NCI-H2171 treated with DMSO at 0.1 percent for 48 hours (cell line): ENCODE data around the gene FLYWCH2.

Experiments used
- DNase-seq: peaks from one replicate; lab custom pipeline; 2025; lab: John Stamatoyannopoulos, UW

The FLYWCH2 gene

DNA sequence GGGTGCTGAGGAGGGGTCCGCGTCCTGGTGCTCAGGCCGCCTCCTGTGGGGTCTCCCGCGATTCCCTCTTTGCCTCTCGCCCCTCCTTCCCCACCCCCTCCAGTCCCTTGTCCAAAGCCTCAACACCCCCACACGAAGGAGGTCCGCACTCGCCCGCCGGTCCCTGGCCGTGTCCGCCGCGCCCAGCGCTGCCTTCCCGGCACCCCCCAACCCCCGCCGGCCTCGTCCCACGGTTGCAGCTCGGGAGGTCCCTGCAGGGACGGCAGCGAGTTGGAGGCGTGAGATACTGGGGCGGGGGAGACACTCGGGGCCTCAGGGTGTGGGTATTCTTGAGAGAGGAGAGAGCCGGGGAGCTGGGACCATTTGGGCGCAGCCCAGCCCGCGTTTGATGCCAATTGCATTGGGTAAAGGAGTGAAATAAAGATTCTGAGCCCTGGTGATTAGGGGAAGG lies 468 bp downstream of the FLYWCH2 start:
- peak; percentile 22 for DNase-seq

DNA sequence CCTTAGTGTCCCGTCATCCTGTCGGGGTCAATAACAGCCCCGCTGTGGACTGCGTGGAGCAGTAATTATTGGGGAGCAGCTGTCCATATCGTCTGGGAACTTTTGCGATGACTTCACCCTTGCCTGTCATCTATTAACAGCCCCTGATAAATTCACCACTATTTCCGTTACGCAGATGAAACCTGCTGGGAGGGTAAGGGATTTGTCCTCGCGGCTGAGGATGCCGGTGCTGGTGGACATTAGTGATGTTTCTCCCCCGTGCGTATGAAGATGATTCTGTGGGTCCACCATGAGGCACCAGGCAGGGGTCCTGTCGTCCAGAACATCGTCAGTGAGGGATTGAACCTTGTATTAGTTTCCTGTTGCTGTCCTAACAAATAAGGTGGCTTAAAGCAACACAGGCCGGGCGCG lies 1.0 kb downstream of the FLYWCH2 start:
- DNase-seq = no peak

DNA sequence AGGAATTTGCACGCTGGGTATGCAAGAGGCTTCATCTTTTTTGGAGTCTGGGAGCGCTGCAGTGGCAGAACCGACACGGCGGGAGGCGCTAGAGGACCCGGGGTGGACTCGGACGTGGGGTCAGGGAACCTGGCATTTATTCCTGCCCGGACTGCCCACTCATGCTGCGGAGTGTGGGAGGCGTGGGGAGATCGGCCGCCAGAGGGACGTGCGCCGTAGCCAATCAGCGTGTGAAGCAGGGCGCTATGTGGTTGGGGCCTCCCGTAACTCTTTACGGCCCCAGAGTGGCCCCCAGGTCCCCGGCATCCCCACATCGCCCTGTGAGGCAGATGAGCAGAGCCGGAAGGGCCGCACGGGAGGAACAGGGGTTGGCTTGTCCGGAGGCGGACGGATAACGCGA lies 11.2 kb downstream of the FLYWCH2 start:
- no peak for DNase-seq

DNA sequence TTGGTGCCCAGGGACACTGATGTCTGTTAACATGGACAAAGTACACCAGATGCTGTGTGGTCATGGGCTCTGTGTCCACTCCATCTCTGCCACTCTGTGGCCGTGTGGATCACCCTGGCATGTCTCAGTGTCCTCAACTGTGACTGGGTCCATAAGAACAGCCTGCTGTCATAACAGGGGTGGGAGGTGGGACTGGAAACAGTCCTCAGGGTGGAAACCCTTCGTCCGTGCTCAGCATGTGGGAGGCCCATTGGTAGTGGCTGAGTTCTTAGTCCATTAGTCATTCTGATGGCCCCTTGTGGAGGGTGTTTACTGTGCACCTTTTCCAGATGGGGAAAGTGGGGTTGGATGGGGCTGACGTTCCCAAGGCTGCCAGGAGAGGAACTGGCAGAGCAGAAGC lies 12.8 kb downstream of the FLYWCH2 start:
- no peak for DNase-seq

DNA sequence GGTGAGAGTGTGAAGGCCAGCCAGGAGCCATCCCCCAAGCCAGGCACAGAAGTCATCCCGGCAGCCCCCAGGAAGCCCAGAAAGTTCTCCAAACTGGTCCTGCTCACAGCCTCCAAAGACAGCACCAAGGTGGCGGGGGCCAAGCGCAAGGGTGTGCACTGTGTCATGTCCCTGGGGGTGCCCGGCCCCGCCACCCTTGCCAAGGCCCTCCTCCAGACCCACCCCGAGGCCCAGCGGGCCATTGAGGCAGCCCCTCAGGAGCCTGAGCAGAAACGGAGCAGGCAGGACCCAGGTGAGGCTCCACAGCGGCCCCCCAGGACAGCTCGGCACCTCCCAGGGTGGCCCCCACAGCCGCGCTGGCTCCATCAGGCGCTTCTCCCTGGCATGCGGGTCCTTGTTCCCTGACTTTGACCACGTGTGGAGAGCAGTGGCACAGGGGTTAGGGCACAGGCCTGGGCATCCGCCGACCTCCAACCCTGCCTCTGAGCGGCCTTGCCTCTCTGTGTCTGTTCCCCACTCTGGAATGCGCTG lies 13.5 kb downstream of the FLYWCH2 start:
- no peak for DNase-seq

DNA sequence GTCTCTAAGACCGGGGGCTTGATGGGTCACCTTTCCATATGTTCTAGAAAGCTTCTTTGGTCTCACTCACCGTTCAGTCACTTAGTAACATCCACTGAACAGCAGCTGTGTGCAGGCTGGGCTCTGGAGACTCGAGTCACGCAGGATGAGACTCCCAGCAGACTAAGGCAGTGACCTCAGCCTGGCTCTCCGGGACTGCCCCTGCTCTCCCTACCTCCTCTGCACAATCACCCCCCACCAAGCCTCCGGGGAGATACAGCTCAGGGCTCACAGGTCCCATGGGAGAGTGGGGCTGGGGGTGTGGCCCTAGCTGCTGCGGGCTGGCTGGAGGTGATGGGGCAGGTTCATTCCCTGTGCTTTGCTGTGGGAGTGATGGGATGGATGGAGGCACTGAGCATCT lies 14.1 kb downstream of the FLYWCH2 start:
- DNase-seq = no peak

DNA sequence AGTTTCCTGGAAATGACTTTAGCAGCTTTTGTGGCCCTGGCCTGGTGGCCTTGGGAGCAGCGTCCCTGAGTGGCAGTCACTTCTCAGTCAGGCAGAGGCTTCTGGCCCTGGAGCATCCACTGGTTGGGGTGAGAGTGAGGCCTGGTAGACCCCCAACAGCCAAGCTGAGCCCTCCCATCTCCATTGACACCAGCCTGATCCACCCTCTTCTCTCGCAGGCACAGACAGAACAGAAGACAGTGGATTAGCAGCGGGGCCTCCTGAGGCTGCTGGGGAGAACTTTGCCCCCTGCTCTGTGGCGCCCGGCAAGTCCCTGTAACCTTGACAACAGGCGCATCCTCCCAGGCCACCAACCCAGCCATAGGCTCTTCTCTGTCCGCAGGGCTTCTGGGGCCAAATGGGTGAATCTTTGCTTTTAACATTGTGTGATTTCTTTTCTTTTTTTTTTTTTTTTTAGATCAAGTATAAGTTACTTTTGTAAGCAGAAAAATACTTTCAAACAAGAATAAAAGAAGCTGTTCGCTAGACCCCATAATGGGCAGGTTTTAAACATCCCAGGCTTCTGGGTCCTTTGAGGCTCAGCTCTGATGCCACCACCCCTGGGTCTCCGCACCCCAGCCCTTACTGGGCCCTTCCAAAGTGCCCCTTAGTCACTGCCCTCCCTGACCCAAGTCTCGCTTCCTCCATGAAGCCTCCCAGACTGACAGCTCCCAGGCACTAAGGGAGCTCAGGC lies 16.0 kb downstream of the FLYWCH2 start:
- DNase-seq = no peak

DNA sequence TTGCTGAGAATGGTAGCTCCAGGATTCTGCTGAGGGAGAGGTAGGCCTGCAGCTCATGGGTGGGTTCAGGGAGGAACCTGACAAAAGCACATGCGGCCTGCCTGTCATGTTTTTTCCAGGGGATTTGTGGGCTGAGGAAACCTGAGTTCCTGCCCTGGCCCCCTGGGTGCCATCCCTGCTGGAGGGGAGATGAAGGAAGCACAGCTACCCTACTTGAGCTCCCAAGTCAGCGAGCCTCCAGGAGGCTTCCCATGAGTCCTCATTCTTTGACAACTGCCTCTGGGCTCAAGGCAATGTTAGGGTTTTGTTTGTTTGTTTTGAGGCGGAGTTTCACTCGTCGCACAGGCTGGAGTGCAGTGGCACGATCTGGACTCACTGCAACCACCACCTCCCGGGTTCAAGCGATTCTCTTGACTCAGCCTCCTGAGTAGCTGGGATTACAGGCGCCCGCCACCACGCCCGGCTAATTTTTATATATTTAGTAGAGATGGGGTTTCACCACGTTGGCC lies 16.6 kb downstream of the FLYWCH2 start:
- DNase-seq = no peak

DNA sequence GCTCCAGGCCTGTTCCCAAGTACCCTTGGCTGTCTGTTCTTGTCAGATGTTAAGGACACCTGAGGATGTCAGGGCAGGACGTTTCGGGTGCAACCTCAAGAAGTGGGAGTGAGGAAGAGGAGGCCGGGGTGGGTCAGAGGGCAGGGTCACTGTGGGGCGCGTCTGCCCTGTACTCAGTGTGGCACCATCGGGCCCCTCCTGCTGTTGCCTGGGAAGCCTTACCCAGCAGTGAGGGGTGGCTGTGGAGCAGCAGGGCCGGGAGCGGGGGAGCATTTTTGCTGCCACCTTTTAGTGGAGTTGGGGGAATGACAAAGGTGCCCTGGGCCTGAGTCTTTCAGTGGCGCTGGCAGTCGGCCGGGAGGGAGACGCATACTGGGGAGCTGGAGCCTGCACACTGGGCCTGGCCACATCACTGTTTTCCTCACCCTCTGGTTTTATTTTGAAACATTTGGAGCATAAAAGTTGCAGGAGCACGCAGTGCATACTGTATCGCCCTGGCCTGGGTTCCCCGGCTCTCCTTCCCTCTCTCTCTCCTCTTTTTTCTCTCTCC lies 17.6 kb downstream of the FLYWCH2 start:
- DNase-seq = no peak

DNA sequence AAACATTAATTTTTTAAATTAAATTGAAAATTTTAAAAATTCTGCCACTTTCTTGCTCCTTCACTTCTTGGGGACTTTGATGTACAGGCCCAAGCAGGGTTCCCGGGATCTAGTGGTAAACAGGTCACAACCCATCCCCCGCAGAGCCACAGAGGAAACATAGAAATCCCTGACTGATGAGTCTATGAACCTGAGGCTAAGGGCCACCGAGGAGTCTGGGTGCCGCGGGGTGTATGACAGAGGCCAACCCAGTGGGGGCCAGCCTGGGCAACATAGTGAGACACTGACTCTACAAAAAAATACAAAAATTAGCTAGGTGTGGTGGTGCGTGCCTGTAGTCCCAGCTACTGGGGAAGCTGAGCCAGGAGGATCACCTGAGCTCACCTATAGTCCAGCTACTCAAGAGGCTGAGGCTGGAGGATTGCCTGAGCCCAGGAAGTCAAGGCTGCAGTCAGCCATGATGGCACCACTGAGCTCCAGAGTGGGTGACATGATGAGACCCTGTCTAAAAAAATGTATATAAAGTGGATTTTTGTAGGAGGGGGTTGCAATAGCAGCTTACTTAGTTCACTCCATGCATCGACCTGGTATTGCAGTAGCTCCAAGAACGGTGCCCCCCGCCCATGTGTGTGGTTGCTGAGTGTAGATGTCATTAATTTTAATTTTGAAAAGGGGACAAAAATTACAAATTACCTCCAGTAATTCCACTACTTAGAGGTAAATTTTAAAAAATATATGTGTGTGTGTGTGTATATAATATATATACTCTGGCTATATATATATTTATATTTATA lies 19.5 kb downstream of the FLYWCH2 start:
- DNase-seq = no peak

DNA sequence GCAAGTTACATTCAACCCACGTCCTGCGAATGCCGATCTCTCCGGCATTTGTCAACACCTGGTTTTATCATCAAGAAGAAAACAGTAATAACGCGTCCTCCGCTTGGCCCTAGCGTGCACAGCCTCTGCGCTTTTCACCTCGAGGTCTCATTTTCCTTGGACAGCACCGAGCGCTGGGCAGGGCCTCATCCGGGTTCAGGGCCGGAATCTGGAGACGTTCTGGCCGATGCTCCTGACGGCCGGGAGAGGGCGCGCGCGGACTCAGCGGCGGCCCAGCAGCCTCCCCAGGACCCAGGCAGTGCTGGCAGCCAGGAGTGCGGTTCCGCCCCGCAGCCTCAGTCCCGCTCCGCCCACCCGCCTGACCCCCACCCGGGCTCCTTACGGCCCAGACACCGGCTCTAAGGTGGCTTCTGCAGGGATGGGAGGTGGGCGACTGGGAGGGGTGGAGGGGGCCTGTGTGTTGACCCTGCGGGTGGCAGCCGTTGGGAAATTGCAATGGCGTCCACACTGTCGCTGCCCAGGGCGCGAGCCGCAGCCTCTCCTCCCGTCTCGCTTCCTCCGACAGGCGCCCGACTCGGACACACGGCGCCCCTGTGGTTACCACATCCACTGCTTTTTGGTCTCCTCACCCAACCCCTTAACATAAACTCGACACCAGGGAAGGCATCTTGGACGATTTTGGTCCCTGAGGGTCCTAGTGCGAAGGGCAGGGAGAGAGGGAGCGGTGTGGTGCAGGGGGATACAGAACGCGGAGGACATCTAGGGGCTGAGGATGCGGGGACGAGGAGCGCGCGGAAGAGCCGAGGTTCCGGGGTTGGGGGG lies 21.3 kb downstream of the FLYWCH2 start:
- peak; percentile 81 for DNase-seq

DNA sequence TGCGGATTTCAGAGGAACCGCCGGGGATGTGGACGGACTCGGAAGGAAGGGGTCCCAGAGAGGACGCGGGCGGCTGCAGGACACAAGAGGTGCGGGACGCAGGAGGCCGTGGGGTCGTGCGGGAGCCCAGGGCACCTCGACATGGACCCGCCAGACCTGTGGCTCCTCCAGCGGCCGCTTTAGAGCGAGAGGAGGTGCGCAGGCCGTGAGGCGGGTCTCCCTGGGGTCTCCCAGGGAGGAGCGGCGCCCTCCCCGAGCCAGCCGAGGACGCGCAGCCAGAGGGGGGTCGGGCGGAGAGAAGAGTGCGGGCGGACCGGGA lies 21.9 kb downstream of the FLYWCH2 start:
- no peak for DNase-seq

DNA sequence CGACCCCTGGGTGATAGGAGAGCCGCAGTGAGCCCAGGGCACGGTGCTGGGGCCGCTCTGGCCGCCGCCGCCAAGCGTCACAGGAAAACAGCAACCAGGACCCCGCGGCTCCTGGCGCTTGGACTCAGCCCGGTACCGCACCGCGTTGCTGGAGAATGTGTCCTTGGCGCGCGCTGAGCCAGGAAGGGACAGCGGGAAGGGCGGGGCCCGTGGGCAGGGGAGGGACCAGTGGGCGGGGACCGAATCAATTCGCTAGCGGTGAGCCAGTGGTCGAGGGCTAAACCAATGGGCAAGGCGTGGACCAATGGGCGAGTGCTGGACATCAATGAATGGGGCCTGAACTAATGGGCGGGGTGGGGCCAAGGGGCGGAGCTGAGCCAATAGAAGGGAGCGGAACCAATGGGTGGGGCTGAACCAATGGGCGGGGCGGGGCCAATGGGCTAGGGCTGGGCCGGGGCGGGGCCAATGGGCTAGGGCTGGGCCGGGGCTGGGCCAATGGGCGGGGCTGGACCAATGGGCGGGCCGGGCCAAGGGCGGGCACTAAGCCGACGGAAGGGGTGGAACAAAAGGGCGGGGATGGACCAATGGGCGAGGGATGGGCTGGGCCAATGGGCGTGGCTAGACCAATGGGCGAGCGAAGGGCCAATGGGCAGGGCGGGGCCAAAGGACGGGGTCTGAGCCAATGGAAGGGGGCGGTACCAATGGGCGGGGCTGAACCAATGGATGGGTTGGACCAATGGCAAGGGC lies 22.4 kb downstream of the FLYWCH2 start:
- peak; percentile 98 for DNase-seq

DNA sequence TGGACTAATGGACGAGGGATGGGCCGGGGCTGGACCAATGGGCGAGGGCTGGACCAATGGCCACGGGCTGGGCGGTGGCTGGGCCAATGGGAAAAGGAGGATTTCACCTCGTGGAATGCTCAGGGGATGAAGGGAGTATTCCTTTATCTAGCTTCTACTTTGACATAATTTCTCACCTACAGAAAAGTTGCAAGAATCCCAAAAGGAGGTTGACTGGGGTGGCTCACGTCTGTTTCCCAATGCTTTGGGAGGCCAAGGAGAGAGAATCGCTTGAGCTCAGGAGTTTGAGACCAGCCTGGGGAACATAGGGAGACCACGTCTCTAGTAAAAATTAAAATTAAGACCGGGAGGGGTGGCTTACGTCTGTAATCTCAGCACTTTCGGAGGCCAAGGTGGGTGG lies 23.0 kb downstream of the FLYWCH2 start:
- DNase-seq = no peak

DNA sequence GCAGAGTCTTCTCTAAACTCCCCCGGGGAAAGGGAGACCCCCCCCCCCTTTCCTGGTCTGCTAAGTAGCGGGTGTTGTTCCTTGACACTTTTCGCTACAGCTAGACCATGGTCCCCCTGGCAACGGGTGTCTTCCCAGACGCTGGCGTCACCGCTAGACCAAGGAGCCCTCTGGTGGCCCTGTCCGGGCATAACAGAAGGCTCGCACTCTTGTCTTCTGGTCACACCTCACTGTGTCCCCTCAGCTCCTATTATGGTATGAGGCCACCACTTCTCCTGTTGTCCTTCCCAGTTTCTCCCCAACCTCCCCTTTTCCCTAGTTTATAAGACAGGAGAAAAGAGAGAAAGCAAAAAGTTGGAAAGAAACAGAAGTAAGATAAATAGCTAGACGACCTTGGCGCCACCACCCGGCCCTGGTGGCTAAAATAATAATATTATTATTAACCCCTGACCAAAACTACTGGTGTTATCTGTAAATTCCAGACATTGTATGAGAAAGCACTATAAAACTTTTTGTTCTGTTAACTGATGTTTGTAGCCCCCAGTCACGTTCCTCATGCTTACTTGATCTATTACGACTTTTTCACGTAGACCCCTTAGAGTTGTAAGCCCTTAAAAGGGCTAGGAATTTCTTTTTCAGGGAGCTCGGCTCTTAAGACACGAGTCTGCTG lies 24.2 kb downstream of the FLYWCH2 start:
- peak; percentile 47 for DNase-seq

DNA sequence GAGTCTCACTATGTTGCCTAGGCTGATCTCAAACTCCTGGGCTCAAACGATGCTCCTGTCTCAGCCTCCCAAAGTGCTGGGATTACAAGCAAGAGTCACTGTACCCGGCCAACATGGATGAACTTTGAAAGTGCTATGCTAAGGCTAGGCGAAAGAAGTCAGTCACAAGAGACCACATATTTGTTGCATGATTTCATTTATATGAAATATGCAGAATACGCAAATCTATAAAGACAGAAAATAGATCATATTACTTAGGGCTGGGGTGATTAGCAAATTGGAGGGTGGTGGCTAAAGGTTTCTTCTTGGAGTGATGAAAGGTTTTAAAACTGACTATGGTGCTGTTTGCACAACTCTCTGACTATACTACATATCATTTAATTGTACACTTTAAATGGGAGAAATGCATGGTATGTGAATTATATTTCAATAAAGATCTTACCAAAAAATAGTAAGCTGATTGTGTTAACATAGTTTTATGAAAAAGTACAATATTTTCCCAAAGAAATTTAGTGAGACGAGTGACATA lies 27.5 kb downstream of the FLYWCH2 start:
- no peak for DNase-seq

DNA sequence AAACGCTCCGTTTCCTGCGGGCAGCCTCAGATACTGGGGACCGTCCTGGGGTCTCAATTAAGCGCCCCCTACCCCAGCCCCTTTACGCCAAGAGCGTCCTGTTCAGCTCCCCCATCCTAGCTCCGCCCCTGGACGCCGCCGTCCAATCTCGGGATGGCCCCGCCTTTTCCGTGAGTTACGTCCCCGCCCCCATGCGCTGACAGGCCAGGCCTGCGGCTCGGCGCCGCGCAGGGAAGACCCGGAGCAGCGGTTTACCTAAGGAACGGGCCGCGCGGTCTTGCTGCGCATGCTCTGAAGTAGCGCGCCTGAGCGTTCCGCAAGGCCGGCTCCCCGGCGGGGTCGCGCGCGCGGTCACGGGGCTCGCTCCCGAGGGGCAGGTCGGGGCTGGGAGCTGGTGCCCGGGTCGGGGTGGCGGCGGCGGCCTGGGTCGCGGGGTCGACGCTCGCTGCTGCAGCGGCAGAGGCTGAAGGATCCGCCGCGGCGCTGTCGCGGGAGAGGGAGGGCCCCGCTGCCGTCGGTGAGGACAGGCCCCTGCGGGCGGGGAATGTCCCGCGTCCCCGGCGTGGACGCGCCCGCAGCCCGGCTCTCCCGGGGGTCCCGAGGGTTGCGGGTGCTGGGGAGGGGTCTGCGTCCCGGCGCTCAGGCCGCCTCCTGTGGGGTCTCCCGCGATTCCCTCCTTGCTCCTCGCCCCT lies 28.8 kb downstream of the FLYWCH2 start, which contains the start of gene FLYWCH1:
FLYWCH1 (plus strand) TSS at position 294 of the 692 bp plus-strand sequence. CDS start 17,755 bp downstream, outside the sequence.
- peak; percentile 95 for DNase-seq

DNA sequence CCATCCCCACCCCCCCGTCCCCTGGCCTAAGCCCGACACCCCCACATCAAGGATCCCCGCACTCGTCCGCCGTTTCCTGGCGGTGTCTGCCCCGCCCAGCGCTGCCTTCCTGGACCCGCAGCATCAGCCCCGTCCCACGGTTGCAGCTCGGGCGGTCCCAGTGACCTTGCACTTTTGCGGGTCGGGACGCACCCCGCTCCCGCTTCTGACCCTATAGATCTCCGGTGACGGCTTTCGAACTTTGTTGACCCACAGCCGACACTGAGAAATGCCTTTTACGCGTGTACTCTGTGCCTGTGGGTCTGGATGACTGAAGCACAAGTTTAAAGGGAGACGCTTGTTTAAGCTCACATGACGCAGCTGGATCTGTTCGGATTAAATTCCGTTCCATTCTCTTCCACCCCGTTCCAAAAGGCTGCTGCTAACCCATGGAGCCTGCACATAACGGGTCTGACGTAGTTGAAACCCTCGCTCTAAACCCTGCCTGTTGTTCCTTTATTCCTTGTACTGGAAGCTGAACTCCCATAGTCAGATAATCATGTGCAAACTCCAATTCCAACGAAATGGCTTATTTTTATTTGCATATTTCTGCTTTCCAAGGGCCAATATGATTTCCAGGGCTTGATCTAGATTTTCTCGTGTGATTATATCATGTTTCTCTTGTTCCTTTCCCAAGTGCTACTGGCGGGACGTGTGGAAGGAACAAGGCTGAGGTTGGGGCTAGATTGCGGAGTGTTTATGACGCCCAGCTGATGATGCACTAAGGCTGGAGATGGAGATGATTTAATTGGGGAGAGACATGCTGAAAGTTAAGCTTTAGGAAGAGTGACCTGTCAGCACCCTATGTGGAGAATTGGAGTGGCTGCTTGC lies 29.6 kb downstream of the FLYWCH2 start:
- peak; percentile 28 for DNase-seq

DNA sequence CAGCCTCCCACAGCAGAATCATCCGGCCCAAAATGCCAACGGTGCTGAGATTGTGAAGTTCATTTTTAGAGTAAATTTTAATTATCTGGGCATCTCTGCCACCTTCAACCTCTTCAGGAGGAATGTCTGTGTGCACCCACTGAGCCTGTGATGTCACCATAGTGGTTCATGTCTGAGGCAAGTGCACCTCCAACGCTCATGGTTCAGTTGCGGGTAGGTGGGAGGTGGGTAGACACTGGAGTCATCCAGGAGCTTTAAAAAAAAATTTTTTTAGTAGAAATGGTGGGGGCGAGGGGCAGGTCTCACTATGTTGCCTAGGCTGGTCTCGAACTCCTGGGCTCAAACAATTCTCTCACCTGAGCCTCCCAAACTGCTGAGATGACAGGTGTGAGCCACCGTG lies 30.6 kb downstream of the FLYWCH2 start:
- no peak for DNase-seq
